Dedifferentiated amniotic fluid mesenchymal stem cell (primary cell): ENCODE results near the gene TFDP2.
"Not testable (repeated sequence)": the region's sequence is repeated elsewhere in the genome, so short reads cannot be mapped to it uniquely, and the experiment has no call there.

ENCODE experiments used
- DNase-seq: peaks from one replicate; pipeline ENCODE4 v3.0.0-alpha.2; 2016; ENCODE audit errors: extremely low spot score

TFDP2 gene

DNA sequence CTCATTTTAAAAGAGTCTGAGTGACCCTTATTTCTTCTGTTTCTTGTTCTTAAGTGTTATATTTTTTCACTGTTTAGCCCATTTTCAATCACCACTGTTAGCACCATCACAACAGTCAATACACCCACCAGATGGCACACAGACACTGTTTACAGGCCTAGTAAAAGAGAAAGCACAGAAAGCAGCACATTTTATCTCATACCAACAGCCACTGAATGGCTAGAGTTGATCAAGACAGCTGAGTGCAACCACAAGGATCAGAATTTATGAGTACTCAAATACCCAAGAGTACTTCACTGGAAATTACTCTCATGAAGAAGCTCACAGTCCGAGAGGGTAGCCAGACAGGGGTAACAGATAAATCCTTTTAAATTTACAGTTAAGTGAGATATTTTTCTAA, 127.0 kb downstream of the TFDP2 start:
- DNase-seq, result no peak

GRCh38 chr3:142021127-142021526, 128.2 kb downstream of the TFDP2 start:
- DNase-seq, result no peak

GRCh38 chr3:142019794-142020320, 129.5 kb downstream of the TFDP2 start:
- no peak for DNase-seq

- DNase-seq, result no peak
Observed at GRCh38 chr3:142013993-142014392, 135.4 kb downstream of the TFDP2 start.

DNA sequence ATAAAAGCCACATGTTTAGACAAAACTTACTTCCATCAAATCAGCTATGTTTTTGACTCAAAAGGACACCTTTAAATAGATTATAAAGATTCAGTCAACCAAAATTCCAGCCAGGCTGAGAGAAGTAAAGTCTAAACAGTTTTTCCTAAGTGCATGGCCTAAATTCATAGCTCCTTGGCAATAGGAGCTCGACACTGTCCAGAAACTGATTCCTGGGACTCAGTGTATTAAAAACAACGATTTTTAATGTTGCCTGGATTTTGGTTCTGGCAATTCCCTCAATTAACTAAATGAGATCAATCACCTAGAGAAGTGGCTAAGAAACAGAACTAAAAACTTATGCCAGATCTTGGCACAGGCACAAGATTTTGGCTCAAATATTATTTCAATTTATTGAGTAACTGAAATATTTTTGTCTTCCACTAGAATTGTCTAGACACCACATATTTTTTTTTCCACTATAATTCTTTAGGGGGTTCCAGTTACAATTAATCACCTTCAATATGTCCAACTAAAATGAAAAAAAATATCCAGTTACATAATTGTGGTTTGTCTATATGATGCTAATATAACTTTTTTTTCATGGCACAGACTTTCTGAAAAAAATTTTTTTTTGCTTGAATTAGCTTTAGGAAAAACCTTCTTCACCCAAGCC, 135.9 kb downstream of the TFDP2 start:
- no peak for DNase-seq

GRCh38 chr3:142009029-142009428, 140.3 kb downstream of the TFDP2 start:
- DNase-seq, result no peak

DNA sequence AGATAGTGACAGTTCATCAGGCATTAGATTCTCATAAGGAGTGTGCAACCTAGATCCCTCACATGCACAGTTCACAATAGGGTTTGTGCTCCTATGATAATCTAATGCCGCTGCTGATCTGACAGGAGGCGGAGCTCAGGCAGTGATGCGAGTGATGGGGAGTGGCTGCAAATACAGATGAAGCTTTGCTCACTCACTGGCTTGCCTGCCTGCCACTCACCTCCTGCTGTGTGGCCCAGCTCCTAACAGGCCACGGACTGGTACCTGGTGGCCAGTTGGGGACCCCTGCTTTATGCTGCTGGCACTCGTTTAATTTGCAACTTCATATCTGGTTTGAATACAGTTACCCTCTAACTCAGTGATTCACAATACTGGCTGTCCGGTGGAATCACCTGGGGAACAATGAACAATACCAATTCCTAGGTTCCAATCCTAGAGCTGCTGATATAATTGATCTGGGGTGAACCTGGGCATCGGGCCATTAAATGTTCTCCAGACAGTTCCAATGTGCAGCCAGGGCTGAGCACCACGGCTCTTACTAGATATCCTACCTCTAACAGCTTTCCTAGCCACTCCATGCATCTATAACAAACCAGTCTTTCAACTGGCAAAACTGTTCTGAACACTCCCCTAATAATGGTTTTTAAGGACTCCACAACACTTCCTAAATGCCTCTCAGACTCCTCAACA, 141.5 kb downstream of the TFDP2 start:
- no peak for DNase-seq

GRCh38 chr3:142004957-142005356, 144.4 kb downstream of the TFDP2 start:
- not testable (repeated sequence) for DNase-seq

DNA sequence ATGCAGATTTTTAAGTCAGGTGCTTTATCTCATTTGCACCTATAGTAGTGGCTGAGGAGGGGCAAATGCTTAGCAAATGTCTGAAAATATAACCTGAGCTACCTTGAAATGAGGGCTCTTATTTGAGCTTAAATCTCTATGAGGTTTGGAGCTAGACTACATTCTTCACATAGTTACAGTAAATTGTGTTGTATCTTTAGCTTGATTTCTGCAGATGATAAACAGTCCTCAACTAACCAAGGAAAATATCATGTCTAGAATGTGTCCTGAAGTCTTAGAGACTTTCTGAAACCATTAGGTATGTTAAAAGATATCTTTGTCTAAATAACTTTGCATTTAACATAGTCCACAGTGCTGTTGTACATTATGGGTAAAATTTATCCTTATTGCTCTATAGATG, 145.3 kb downstream of the TFDP2 start:
- no peak for DNase-seq

GRCh38 chr3:142003291-142003690, 146.1 kb downstream of the TFDP2 start:
- no peak for DNase-seq

DNA sequence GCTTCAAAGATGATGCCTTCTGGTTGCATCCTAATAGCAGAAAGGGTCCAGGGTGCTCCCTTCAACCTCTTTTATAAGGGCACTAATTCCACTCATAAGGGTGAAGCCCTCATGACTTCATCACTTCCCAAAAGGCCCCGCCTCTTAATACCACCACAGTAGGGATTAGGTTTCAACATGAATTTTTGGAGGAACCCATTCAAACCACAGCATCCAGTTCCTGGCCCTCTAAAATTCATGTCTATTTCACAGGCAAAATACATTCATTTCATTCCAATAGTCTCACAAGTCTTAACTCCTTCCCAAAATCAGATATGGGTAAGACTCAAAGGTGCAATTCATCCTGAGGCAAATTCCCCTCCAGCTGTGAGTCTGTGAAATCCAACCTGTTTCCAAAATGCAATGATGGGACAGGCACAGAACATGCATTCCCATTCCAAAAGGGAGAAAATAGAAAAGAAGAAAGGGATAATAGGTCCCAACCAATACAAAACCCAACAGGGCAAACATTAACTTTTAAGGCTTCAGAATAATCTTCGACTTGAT, 148.9 kb downstream of the TFDP2 start:
- no peak for DNase-seq

DNA sequence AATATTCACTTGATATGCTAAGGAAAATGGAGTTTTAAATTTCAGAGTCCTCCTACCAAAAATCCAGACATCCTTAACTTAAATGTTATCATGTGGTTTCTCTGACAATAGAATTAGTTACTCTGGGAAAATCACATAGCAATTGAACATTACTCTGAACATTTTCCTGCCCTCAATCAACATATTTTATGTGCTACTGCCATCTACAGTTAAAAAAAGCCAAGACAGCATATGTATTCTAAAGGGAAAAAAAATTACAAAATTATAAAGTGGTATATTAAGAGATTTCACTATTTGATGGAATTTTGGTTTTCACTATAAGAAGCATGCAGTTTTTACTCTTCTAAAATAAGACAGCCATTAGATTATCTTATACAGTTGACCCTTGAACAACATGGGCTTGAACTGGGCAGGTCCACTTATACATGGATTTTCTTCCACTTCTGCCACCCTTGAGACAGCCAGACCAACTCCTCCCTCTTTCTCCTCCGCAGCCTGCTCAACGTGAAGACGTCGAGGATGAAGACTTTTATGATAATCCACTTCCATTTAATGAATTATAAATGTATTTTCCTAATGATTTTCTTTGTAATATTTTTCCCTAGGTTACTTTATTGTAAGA, 150.6 kb downstream of the TFDP2 start:
- DNase-seq, result peak; percentile 41

DNA sequence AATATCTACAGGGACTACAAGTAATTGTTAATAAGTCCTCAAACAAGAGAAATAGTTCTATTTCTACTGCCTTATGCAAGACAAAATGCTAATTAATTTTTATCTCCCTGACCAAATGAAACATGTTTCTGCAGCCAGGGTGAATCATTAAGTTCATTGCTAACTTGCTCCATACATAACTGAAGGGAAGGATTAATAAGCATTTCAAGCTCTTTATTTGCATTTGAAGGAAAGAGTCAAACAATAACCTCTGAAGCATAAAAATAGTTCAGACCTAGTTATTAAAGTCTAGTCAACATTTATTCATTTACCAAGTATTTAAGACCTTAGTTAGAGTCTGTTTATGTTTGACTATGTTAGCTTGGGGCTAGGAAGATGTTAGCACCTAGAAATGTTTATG, 152.9 kb downstream of the TFDP2 start:
- no peak for DNase-seq

DNA sequence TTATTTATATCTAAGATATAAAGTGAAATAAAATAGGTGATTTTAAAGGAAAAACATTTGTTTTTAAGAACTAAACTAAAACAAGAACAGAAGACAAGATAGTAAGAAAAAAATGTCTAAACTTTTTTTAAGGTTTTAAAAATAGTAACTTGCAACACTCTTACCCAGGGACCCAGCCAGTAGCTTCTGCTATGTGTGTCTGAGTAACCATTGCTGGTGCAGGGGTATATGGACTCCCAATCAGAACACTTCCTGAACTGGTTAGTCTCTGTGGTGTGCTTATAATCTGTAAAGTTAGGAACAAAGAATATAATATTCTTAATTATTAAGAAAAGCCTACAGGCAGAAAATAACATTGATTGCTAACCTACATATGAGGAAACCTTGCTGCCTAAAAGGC, 154.5 kb downstream of the TFDP2 start:
- DNase-seq, result no peak

- DNase-seq, result no peak
Observed at GRCh38 chr3:141992512-141992911, 156.8 kb downstream of the TFDP2 start.

DNA sequence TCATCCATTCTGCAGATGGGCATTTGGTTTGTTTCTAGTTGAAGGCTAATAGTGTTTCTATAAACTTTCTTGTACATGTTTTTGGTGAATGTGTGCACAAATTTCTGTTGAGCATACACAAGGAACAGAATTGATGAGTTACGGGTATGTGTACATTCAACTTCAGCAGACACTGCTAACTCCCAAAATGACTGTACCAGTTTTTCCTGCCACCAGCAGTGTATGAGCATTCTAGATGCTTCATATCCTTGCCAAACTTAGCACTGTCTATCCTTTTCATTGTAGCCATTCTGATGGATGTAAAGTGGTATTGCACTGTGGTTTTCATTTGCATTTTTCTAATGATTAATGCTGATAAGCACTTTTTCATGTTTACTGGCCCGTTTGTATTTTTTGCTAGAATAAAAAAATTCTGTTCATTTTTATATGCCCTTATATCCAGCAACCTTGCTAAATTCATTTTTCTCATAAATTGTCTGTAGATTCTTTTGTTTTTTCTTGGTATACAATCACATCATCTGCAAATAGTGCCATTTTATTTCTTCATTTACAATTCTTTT, 162.7 kb downstream of the TFDP2 start:
- no peak for DNase-seq

GRCh38 chr3:141981084-141981483, 168.3 kb downstream of the TFDP2 start:
- DNase-seq, result no peak

GRCh38 chr3:141979050-141979671, 170.2 kb downstream of the TFDP2 start:
- DNase-seq, result peak; percentile 48

GRCh38 chr3:141974777-141975176, 174.6 kb downstream of the TFDP2 start:
- DNase-seq, result not testable (repeated sequence)

DNA sequence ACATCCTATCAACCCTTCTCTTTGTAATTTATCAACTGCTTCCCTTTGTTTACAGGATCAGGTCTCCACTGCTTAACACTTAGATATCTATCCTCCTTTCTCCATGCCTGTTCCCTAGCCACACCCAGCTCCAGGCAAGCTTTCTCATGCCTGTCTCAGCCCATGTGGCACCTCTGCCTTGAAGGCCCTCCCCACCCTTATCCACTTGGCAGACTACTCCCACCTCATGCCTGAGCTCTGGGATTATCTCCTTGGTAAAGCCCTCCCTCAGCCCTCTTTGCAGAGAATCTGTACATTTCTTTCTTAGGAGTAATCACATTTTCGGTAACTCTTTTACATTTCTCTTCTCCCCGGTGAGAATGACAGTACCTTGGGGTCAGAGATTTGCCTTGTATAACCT, 176.9 kb downstream of the TFDP2 start:
- no peak for DNase-seq

GRCh38 chr3:141971571-141971970, 177.8 kb downstream of the TFDP2 start:
- no peak for DNase-seq

DNA sequence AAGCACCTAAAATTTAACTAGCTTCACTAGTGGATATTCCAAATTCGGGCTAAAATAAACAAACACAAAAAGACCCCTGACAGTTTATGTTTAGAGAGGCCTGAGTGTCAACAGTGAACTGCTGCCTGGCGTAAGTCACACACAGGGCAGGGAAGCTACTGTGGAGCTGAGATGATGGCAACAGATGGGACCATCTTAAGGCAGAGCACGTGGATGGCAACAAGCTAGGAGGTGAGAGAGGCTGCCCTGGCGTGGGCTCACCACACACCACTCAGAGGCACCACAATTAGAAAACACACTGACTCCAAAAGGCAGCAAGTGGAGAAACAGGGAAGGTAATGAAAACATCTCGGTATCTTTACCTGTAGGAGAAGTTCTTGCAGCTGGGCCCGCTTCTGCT, 179.6 kb downstream of the TFDP2 start:
- DNase-seq, result no peak
